ENCODE results near the gene VIT. TPM values are rescaled to one million over a fixed set of nuclear protein-coding genes. Genes with fewer than 3 reads are reported as not detected.

VIT gene
- total and polyA plus RNA-seq, 8 donors: 0.06 to 1.1 (median 0.13) TPM; not detected in 1

- H3K4me1 ChIP-seq: no peaks in the 10 kb centered on the region
- no peak overlapping the region for H3K4me3 ChIP-seq
- TF ChIP-seq CTCF (IDR thresholded peaks at IDR 0.05): no peak
- peaks cover 0 to 70% of the 10 kb centered on the region in 2 donors for H3K36me3 ChIP-seq
- no peak overlapping the region for H3K27ac ChIP-seq
- intact Hi-C loops (cut with DNase I): no loop called here
- ATAC-seq (no peak), DNase-seq (no peak)
- H3K27me3 ChIP-seq: no peaks in the 10 kb centered on the region
- H3K9me3 ChIP-seq: no peaks in the 10 kb centered on the region
Measured at GRCh38 chr2:36861896-36862295, 165.4 kb downstream of the VIT start.

Other genes with a start within 250 kb of the VIT start
- gene FEZ2, start 98.5 kb upstream of the VIT start, total RNA-seq: 10 to 100 TPM; 47.5 to 53.2 TPM
- 10 to 100 TPM; 67.0 to 74.0 (median 71.2) TPM for gene FEZ2, start 98.5 kb upstream of the VIT start, polyA plus RNA-seq (ENCODE audit: insufficient read length in 6 of 6)